ENCODE results near the gene STAT4.

STAT4 gene

GRCh38 chr2:190984595-190984994 lies 166.2 kb downstream of the STAT4 start:
- H3K27me3 ChIP-seq (replicated peaks): no peaks in the 10 kb centered on the region
- no peak overlapping the region for H3K27ac ChIP-seq

GRCh38 chr2:190982262-190983034 lies 168.3 kb downstream of the STAT4 start:
- DNase-seq: no peak
- TF ChIP-seq CTCF (IDR thresholded peaks at IDR 0.05; ENCODE audit: low read depth, low read length, missing control alignments): no peak
- Histone ChIP-seq H3K27ac (no peak overlapping the region), H3K27me3 (replicated peaks) (no peaks in the 10 kb centered on the region), H3K4me3 (ENCODE audit: low read depth, low read length) (no peak overlapping the region), H3K36me3 (replicated peaks) (peaks cover 68% of the 10 kb centered on the region)
- in situ Hi-C loops (cut with HindIII; ENCODE audit: low pct_ligation_motif_present, low sequenced_read_pairs): no loop called here

More at GRCh38 chr2:190984595-190984994, 166.2 kb downstream of the STAT4 start:
- in situ Hi-C loops (cut with HindIII; ENCODE audit: low pct_ligation_motif_present, low sequenced_read_pairs): no loop called here
- Histone ChIP-seq H3K4me3 (ENCODE audit: low read depth, low read length) (no peak overlapping the region), H3K36me3 (replicated peaks) (peaks cover 70% of the 10 kb centered on the region)
- TF ChIP-seq CTCF (IDR thresholded peaks at IDR 0.05; ENCODE audit: low read depth, low read length, missing control alignments): no peak
- peak; percentile 61 for DNase-seq

- no peak overlapping the region for H3K27ac ChIP-seq
- no peak for DNase-seq
- no peak overlapping the region for H3K4me3 ChIP-seq (ENCODE audit: low read depth, low read length)
- peaks cover 66% of the 10 kb centered on the region for H3K36me3 ChIP-seq (replicated peaks)
- TF ChIP-seq CTCF (IDR thresholded peaks at IDR 0.05; ENCODE audit: low read depth, low read length, missing control alignments): no peak
- in situ Hi-C loops (cut with HindIII; ENCODE audit: low pct_ligation_motif_present, low sequenced_read_pairs): no loop called here
- no peaks in the 10 kb centered on the region for H3K27me3 ChIP-seq (replicated peaks)
Measured at GRCh38 chr2:190981733-190982132, 169.1 kb downstream of the STAT4 start.

DNA sequence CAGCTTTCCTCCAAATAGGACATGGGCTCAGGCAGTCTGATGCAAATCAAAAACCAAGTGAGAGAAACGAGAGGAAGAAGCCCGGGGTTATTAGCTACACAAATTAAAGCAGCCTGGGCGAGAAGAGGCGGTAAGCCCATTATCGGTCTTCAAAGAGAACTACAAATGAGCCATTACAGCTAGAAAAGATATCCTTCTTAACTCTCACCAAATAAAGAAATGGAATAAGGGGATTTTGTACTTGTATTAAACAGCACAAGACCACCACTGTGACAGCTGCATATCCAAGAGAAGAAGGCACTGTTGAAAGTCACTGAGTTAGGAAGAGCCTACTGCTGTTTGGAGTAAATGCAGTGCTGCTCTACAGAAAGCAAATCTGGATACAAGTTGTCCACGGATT lies 169.5 kb downstream of the STAT4 start:
- no peak overlapping the region for H3K4me3 ChIP-seq (ENCODE audit: low read depth, low read length)
- in situ Hi-C loops (cut with HindIII; ENCODE audit: low pct_ligation_motif_present, low sequenced_read_pairs): no loop called here
- H3K27ac ChIP-seq: no peak overlapping the region

DNA sequence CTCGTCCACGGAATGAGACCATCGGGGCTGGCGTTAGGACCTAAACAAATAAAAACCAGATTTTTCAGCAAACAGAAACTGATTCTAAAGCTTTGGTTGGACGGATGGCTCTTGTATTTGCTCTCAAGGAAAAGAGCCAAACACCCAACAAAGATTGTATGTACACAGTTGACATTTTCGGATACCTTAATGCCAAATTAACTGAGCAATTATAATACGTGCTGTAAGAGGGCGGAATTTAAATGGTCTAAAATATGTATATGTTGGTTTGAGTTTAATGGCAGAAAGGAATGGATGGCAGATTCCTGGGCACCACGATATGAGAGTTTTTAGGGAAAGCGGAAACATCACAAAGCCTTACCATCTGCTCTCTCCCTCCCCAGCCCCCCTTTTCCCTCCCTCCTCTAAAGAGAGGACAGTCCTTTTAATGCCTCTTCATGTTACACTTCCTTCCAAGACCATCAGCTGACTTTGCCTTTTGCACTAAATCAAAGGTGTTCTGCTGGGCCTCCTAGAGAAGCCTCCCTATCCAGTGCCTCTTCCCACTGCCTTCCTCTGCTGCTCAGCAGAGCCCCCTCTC lies 170.1 kb downstream of the STAT4 start:
- H3K27ac ChIP-seq: peak overlapping the region; percentile 79
- in situ Hi-C loops (cut with HindIII; ENCODE audit: low pct_ligation_motif_present, low sequenced_read_pairs): no loop called here
- no peak overlapping the region for H3K4me3 ChIP-seq (ENCODE audit: low read depth, low read length)
- DNase-seq: no peak
- no peaks in the 10 kb centered on the region for H3K27me3 ChIP-seq (replicated peaks)
- H3K36me3 ChIP-seq (replicated peaks): peaks cover 66% of the 10 kb centered on the region
- no peak for TF ChIP-seq CTCF (IDR thresholded peaks at IDR 0.05; ENCODE audit: low read depth, low read length, missing control alignments)

More for the DNA sequence above, 169.5 kb downstream of the STAT4 start:
- DNase-seq: no peak
- Histone ChIP-seq H3K27me3 (replicated peaks) (no peaks in the 10 kb centered on the region), H3K36me3 (replicated peaks) (peaks cover 66% of the 10 kb centered on the region)
- no peak for TF ChIP-seq CTCF (IDR thresholded peaks at IDR 0.05; ENCODE audit: low read depth, low read length, missing control alignments)
